Raji (cell line): ENCODE measurements around the gene MCM6.
A peak's percentile ranks its signal among the peaks of the same experiment; 100 is the strongest.

ENCODE experiments used
- POLR2A ChIP-seq: IDR thresholded peaks from 2 replicates; pipeline ENCODE4 v1.6.1; 2011; ENCODE audit warnings: low read depth, low read length, control low read depth; ENCODE audit not compliant: insufficient read depth

The MCM6 gene

DNA sequence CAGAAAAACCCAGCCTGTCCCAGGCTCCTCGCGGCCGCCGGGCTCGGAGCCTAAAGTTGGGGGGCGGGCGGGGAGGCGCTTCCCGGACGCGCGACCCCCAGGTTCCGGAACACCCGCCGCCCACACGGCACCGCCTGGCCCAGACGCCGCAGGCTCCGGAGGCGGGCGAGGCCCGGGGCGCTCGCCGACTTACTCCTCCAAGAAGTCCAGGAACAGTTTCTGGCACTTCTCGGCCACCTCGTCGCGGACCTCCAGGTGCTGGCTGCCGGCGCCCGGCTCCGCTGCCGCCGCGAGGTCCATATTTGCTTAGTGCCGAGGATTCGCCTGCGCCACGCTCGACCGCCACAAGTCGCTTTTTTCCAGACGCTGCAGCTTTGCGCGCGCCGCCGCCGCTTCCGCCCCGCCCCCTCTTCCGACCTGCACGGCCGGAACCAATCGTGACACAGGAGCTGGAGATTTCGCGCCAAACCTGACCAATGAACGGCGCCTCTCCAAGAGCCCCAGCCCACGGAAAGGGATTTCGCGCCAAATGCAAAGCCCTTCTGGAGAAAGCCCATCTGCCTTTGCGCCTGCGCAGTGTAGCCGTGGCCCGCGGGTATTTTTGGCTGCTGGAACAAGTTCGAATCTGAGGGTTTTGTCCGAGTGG lies at the start of gene MCM6:
MCM6 (minus strand) TSS at position 378 of the 646 bp plus-strand sequence; CDS start at position 300, 78 bp downstream.
- TF ChIP-seq POLR2A: peak; percentile 73

GRCh38 chr2:135925571-135925970 lies 49.3 kb upstream of the MCM6 start:
- TF ChIP-seq POLR2A: no peak

GRCh38 chr2:135916207-135916606 lies 40.0 kb upstream of the MCM6 start:
- TF ChIP-seq POLR2A: no peak

DNA sequence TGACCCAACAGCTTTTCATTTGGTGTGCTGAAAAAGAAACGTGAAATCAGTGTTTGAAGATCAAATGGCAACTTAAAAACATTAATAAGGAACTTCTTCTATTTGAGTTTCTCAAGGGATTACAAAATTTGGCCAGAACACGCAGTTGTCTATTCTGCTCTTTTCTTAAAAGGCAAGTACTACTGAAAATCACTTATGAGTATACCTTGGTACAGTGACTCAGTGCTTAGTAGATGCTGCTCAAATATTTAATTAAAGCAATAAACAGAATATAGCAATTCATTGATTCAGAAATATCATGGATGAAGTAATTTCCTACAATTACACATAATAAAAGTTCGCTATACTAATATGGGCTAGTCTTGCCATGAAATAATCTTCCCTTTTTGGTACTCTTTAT lies 38.2 kb upstream of the MCM6 start:
- no peak for TF ChIP-seq POLR2A

DNA sequence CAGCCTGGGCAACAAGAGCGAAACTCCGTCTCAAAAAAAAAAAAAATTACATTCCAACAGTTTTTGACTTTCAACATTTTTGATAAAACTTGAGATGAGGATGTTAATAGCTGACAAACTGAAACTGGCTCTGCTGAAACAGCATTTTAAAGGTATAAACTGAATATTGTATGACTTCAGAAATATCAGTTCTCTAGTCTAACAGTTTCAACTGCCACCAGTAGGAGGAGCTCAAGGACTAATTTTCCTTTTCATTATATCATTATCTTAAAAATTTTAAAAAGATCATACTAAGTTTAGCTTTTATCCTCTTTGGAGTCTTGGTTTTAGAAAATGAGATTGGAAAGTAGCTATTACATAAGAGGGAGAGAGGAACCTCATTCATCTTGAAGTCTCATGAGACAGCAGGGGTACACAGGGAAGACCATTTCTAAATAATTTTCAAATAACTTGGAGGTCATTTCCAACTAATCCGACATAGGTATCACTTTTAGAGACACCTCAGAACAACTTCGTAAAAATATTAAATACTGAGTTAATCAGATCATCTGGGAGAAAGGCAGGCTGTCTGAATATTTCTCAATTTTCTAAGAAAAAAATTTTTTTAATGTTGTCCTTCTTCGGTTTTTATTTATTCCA lies 37.6 kb upstream of the MCM6 start:
- no peak for TF ChIP-seq POLR2A

GRCh38 chr2:135909976-135910375 lies 33.7 kb upstream of the MCM6 start:
- no peak for TF ChIP-seq POLR2A

DNA sequence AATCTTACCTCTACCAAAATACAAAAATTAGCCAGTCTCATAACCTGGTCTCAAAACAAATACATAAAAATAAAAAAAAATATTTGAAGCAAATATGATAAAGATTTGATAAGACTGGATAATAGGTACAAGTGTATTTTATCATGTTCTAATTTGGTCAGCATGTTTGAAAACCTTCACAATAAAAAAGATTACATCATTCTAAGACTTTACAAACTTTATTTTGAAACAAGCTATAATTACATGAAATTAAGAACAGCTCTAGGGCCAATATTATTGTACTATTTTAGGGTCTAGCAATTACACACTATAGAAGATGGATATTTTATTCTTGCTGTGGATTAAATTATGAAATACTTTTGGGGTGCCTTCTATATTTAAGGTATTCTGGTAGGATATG lies 29.4 kb upstream of the MCM6 start:
- no peak for TF ChIP-seq POLR2A

GRCh38 chr2:135904341-135904989 lies 28.2 kb upstream of the MCM6 start:
- no peak for TF ChIP-seq POLR2A

DNA sequence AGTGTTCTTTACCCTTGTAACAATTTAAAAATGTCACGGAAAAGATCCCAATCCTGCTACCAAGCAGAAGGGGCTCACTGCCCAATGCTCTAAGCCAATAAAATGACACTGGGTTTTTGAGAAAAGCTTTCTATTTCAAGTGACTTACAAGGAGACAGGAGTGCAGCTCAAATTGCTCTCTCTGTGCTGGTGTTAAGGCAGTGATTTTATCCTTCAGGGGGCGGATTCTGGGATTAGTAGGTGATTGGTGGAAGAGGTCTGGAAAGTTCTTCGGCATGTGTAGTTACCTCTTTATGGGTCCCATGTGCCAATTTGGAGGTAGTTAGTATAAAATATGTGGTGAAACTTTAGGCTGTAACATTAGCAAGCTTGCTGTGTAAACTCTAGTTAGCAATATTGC lies 27.4 kb upstream of the MCM6 start:
- TF ChIP-seq POLR2A: no peak

DNA sequence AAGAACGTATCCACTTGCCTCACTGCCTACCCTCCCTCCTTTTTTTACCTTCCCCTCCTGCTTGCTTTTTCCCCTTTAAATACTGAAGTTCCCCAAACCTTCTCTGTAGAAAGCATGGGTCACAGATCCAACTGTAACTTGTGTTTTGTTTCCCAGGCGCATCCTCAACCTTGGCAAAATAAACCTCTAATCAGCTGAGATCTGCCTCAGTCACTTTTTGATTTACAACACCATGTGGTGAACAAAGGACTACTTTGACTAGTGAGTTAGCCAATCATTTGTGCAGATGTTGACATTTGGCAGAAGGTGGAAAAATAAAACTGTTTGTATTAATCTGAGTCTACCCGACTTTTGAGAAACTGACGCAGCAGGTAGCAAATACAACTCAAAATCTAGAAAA lies 23.3 kb upstream of the MCM6 start:
- TF ChIP-seq POLR2A: no peak

GRCh38 chr2:135898234-135898786 lies 22.1 kb upstream of the MCM6 start:
- TF ChIP-seq POLR2A: no peak

DNA sequence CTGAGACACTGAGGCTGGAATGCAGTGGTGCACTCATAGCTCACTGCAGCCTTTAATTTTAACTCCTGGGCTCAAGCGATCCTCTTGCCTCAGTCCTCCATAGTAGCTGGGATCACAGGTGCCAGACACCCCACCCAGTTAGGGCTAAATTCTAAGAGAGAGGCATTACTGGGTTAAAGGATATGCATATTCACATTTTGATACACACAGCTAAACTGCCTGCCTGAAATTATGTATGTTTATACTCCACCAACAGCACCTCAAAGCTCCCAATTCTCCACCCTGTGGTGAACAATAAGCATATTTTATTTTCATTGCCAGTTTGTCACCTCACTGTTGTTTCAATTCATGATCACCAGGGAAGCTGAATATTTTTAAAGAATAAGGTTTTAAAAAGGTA lies 18.7 kb upstream of the MCM6 start:
- TF ChIP-seq POLR2A: no peak

DNA sequence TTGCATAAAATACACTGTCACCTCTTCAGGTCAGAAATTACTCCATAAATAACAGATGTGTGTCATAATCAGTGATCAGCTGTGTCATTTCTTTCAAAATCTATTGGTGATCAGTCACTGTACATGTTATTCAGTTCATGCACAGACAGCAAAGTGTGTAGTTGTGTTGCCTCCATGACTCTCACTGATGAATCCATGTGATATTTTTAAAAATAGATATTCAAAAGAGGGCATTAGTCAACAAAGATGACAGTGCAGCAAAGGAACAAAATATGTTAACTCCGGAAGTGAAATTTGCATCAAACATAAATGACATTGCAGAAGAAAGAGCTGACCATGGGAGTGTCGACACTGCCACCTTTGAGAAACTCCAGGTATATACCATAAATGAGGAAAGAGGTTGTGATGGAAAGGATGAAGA lies 17.1 kb upstream of the MCM6 start:
- TF ChIP-seq POLR2A: no peak

DNA sequence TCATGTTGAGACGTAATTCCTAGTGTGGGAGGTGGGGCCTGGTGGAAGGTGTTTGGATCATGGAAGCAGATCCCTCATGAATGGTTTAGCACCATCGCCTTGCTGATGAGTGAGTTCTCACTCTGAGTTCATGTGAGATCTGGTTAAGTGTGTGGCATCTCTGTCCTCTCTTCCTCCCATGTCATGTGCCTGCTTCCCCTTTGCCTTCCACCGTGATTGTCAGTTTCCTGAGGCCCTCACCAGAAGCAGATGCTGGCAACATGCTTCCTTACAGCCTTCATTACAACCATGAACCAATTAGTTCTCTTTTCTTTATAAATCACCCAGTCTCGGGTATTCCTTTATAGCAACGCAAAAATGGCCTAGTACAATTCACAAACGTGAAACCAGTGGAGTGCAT lies 14.6 kb upstream of the MCM6 start:
- no peak for TF ChIP-seq POLR2A

GRCh38 chr2:135890149-135890548 lies 13.9 kb upstream of the MCM6 start:
- no peak for TF ChIP-seq POLR2A

DNA sequence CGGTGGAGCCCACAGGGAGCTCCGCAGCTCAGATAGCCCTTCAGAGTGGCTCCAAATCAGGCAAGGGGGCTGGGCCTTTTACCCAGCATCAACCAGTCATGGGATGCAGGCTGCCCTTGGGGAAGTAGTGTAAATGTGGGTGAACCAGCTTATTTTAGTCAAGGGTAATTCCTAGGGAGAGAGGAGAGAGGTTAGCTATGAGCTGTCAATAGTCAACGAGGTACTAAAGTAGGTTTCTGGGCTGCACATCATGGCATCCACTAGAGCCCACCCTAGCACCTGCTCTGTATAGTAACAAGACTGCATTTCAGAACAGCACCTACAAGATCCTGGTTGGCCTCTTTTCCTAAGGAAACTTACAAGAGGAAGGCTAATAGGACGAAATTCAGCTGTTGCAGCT lies 9.5 kb upstream of the MCM6 start:
- no peak for TF ChIP-seq POLR2A
